Endothelial cell of umbilical vein (primary cell): Measurements from ENCODE around the gene MPDZ.

Experiments used
- EZH2 ChIP-seq: IDR thresholded peaks from 2 replicates; pipeline ENCODE4 v1.6.1; 2012; ENCODE audit warnings: borderline replicate concordance, low read depth, mild to moderate bottlenecking, moderate library complexity, low read length, inconsistent platforms; ENCODE audit not compliant: severe bottlenecking
- MAX ChIP-seq: IDR thresholded peaks from 2 replicates; pipeline ENCODE4 v1.6.1; 2011; ENCODE audit not compliant: insufficient read depth, insufficient read length
- POLR2A ChIP-seq: IDR thresholded peaks from 2 replicates; pipeline ENCODE4 v1.6.1; 2012; ENCODE audit warnings: low read depth, mild to moderate bottlenecking, control low read depth, low read length
- POLR2AphosphoS5 ChIP-seq: IDR thresholded peaks from 2 replicates; pipeline ENCODE4 v1.6.1; 2012; ENCODE audit warnings: low read depth, mild to moderate bottlenecking, control low read depth, low read length, moderate library complexity; ENCODE audit not compliant: insufficient read depth
- TF ChIP-seq, protein P1 (sequence below), 2 donors: IDR thresholded peaks; 1 replicate in 1 of 2; 2 replicates in 1 of 2; pipeline ENCODE4 v1.5.1; 2011; ENCODE audit warnings: low read length in 2 of 2, mild to moderate bottlenecking in 2 of 2, moderate library complexity in 2 of 2, control low read depth in 1 of 2, inconsistent platforms in 1 of 2, low read depth in 1 of 2; ENCODE audit not compliant: insufficient read depth in 1 of 2; ENCODE audit errors: extremely low read depth in 1 of 2

DNA sequence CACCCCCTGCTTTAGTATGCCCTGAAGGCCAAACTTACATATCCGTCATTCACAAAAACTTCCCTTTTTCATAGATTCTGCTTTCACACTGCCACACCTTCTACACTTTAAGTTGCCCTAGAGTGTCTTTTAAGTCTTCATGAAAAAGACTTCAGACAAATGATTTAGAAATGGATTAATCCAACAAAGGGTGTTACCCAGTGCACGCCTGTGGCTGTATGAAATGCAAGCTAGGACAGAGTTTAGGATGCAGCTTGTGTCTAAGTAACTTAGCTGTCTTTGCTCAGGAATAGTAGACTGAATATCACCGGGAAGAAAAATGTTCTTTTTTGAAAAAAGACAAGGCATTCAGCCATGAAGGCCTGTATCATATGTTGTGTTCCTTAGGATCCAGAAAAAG is 210.0 kb downstream of the MPDZ start:
- TF ChIP-seq, protein P1, sequence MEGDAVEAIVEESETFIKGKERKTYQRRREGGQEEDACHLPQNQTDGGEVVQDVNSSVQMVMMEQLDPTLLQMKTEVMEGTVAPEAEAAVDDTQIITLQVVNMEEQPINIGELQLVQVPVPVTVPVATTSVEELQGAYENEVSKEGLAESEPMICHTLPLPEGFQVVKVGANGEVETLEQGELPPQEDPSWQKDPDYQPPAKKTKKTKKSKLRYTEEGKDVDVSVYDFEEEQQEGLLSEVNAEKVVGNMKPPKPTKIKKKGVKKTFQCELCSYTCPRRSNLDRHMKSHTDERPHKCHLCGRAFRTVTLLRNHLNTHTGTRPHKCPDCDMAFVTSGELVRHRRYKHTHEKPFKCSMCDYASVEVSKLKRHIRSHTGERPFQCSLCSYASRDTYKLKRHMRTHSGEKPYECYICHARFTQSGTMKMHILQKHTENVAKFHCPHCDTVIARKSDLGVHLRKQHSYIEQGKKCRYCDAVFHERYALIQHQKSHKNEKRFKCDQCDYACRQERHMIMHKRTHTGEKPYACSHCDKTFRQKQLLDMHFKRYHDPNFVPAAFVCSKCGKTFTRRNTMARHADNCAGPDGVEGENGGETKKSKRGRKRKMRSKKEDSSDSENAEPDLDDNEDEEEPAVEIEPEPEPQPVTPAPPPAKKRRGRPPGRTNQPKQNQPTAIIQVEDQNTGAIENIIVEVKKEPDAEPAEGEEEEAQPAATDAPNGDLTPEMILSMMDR (IDR thresholded peaks at IDR 0.05; ENCODE audit: extremely low read depth in 1 of 2, insufficient read depth in 1 of 2, low read depth in 1 of 2, low read length in 2 of 2) = no peak
- TF ChIP-seq POLR2A (no peak), EZH2 (no peak), MAX (no peak), POLR2AphosphoS5 (no peak)
